B cell (primary cell): ENCODE data around the gene C9orf78. TPM values are rescaled to one million over a fixed set of nuclear protein-coding genes. Genes with fewer than 3 reads are reported as not detected.

Experiments
- ATAC-seq: fragments of 200-7000 bp; cut with Tn5 transposase; one replicate; pipeline ENCODE4 v1.10.0; 2021; ENCODE audit warnings: low read depth, mild to moderate bottlenecking, moderate number of reproducible peaks, moderate library complexity
- CTCF ChIA-PET: fragments of 350-600 bp; sonication (Branson Sonifier 250); formaldehyde crosslinking; loops from one replicate; lab custom pipeline; 2021; ENCODE audit warnings: antibody characterized with exemption, inconsistent platforms; lab: Charles Lee
- POLR2A ChIA-PET: fragments of 350-600 bp; sonication (Branson Sonifier 250); formaldehyde crosslinking; loops from one replicate; lab custom pipeline; 2021; ENCODE audit warnings: antibody characterized with exemption; lab: Charles Lee
- DNase-seq: peaks from one replicate; pipeline ENCODE4 v3.0.0; 2013
- H2AFZ ChIP-seq: 2 replicates; pipeline ENCODE4 v1.6.1; 2012; ENCODE audit warnings: mild to moderate bottlenecking, low read depth, low read length; ENCODE audit not compliant: insufficient read depth, poor library complexity, severe bottlenecking
- H3K27ac ChIP-seq, 2 donors: 1 replicate in 1 of 2; 2 replicates in 1 of 2; pipeline ENCODE4 v1.5.1; 2012 to 2013; ENCODE audit warnings: low read length in 2 of 2, mild to moderate bottlenecking in 2 of 2, moderate library complexity in 1 of 2
- H3K27me3 ChIP-seq, 4 experiments: fragments of 200-600 bp in 1 of 4; sonication (generic) in 1 of 4; replicated peaks in 1 of 4; 1 replicate in 2 of 4; 2 replicates in 2 of 4; pipeline versions ENCODE4 v1.6.1 to v1.7.0; 2013 to 2016; ENCODE audit warnings: low read length in 3 of 4, mild to moderate bottlenecking in 2 of 4, mixed read lengths in 1 of 4, moderate library complexity in 1 of 4; ENCODE audit not compliant: insufficient read depth in 4 of 4, control insufficient read depth in 3 of 4; ENCODE audit errors: control extremely low read depth in 1 of 4
- H3K36me3 ChIP-seq, 2 experiments: replicated peaks in 1 of 2; 1 replicate in 1 of 2; 2 replicates in 1 of 2; pipeline versions ENCODE4 v1.6.1 to v1.7.1; 2013; ENCODE audit warnings: low read length in 1 of 2; ENCODE audit not compliant: insufficient read depth in 2 of 2, control insufficient read depth in 1 of 2; ENCODE audit errors: control extremely low read depth in 1 of 2, extremely low read depth in 1 of 2
- H3K4me1 ChIP-seq, 2 donors: fragments of 200-600 bp in 1 of 2; sonication (generic) in 1 of 2; 1 replicate in 1 of 2; 2 replicates in 1 of 2; pipeline versions ENCODE4 v1.5.1 to v1.6.1; 2013 to 2017; ENCODE audit warnings: low read length in 2 of 2; ENCODE audit not compliant: control insufficient read depth in 2 of 2, insufficient read depth in 2 of 2
- H3K4me2 ChIP-seq: replicated peaks from 2 replicates; pipeline ENCODE3; 2012; ENCODE audit warnings: mild to moderate bottlenecking, low read depth, low read length; ENCODE audit not compliant: poor library complexity, severe bottlenecking
- H3K4me3 ChIP-seq, 5 experiments: fragments of 200-600 bp in 1 of 5; sonication (generic) in 1 of 5; 1 replicate in 3 of 5; 2 replicates in 2 of 5; pipeline versions ENCODE4 v1.5.1 to v1.7.0; 2011 to 2016; ENCODE audit warnings: low read length in 4 of 5, mild to moderate bottlenecking in 4 of 5, low read depth in 2 of 5, control low read depth in 1 of 5, moderate library complexity in 1 of 5; ENCODE audit not compliant: insufficient read depth in 1 of 5; ENCODE audit errors: control extremely low read depth in 1 of 5, extremely low read depth in 1 of 5
- H3K79me2 ChIP-seq: fragments of 200-600 bp; sonication (generic); one replicate; pipeline ENCODE4 v1.6.0; 2016; ENCODE audit warnings: low read length; ENCODE audit not compliant: control insufficient read depth, insufficient read depth
- H3K9ac ChIP-seq: fragments of 200-600 bp; sonication (generic); 2 replicates; pipeline ENCODE4 v1.6.1; 2017; ENCODE audit warnings: mild to moderate bottlenecking, low read length, moderate library complexity
- H3K9me3 ChIP-seq, 3 donors: one replicate each; pipeline versions ENCODE4 v1.6.1 to v1.7.1; 2013; ENCODE audit warnings: low read length in 2 of 3; ENCODE audit not compliant: control insufficient read depth in 2 of 3, insufficient read depth in 1 of 3; ENCODE audit errors: control extremely low read depth in 1 of 3
- H4K20me1 ChIP-seq: 2 replicates; pipeline ENCODE4 v1.6.0; 2012; ENCODE audit warnings: mild to moderate bottlenecking, low read length; ENCODE audit not compliant: insufficient read depth, control insufficient read depth, poor library complexity, severe bottlenecking
- H3K27ac Mint-ChIP-seq: one replicate; pipeline ENCODE4 v1.8.0; 2021; ENCODE audit warnings: mixed read lengths
- H3K27me3 Mint-ChIP-seq: one replicate; pipeline ENCODE4 v1.8.0; 2021; ENCODE audit warnings: mixed read lengths
- H3K4me1 Mint-ChIP-seq: one replicate; pipeline ENCODE4 v1.8.0; 2021; ENCODE audit warnings: mixed read lengths
- H3K4me3 Mint-ChIP-seq: one replicate; pipeline ENCODE4 v1.8.0; 2021; ENCODE audit warnings: mixed read lengths
- H3K9me3 Mint-ChIP-seq: one replicate; pipeline ENCODE4 v1.8.0; 2022; ENCODE audit warnings: mixed read lengths; ENCODE audit not compliant: insufficient read depth
- EZH2 ChIP-seq: IDR thresholded peaks from 2 replicates; pipeline ENCODE4 v1.6.1; 2012; ENCODE audit warnings: borderline replicate concordance, low read depth, mild to moderate bottlenecking, moderate library complexity, low read length; ENCODE audit not compliant: insufficient read depth, poor library complexity, severe bottlenecking
- WGBS: methylation state at CpG from one replicate; pipeline ENCODE4 v1.1.5; 2013; ENCODE audit warnings: missing lambda C conversion rate; ENCODE audit not compliant: insufficient coverage; 5-methylcytosine and 5-hydroxymethylcytosine counted together
- intact Hi-C: fragments of 100-400 bp; cut with micrococcal nuclease; formaldehyde crosslinking; loops from one replicate; pipeline ENCODE4 v1.10.0; 2022
- polyA plus RNA-seq: library from polyadenylated mRNA; depleted of rRNA; stranded (reverse); fragments of >200 nt; gene quantifications from 2 replicates; pipeline ENCODE4 v1.2.3, GENCODE V29; 2012
- total RNA-seq, 2 donors: library from RNA; stranded (reverse); fragments of 120-200 nt in 1 of 2; gene quantifications; 1 replicate in 1 of 2; 2 replicates in 1 of 2; pipeline versions ENCODE4 v1.2.3 to v1.2.4, GENCODE V29; 2013 to 2022
- TF ChIP-seq, protein P1 (sequence below): fragments of 200-600 bp; IDR thresholded peaks from one replicate; pipeline ENCODE4 v1.8.0; 2022; ENCODE audit warnings: antibody characterized with exemption, mild to moderate bottlenecking

C9orf78 gene
- total and polyA plus RNA-seq, 2 donors (not counting 1 experiment from before 2014, with no cell fraction given), result 42.8 to 43.6 TPM

DNA sequence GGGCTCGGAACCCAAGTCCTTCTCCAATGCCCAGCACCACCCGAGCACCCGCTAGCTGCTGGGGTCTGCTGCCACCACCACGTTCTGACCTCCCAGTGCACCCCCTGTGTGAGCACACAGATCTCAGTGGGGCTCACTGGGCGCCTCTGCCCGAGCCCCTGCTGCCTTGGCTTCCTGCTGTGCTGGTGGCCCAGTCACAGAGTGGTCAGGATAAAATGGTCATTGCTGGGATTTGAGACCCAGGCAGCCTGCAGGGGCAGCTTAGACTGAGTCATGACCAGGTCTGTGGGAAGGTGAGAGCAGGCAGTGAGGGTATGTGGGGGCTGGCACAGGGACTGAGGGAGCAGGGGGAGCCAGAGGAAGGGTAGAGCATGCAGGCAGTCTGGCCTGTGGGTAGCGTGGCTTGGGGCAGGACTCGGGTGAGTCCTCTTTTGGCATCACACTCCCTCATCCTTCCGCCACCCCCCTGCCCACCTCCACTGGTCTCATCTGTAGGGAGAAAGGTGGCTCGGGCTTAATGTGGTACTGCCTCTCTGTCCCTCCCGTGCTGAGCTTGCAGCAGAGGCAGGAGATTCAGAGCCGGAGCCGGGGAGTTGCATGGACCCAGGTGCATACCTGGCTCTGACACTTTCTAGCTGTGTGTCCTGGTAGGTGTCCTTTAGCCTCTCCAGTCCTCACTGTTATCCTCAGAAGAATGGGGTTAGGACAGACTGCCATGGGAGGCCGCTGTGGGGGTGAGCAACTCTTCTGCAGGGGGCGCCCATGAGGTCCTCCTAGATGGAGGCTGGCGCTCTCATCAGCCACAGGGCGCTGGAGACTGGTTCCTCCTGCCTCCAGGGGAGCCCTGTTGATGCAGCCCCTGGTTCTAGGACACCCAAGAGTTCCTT lies 32.3 kb upstream of the C9orf78 start:
- WGBS, result 87% methylated on average over 13 of the region's 17 CpGs
- POLR2A ChIA-PET, result no interaction called here
- no peak overlapping the region for H3K4me3 Mint-ChIP-seq
- H3K79me2 ChIP-seq, result no peaks in the 10 kb centered on the region
- ATAC-seq (no peak), DNase-seq (no peak)
- no peaks in the 10 kb centered on the region for H3K9me3 Mint-ChIP-seq
- no peak overlapping the region for H3K27ac ChIP-seq
- no peak overlapping the region for H3K4me3 ChIP-seq
- H3K9me3 ChIP-seq, result no peaks in the 10 kb centered on the region
- TF ChIP-seq, protein P1, sequence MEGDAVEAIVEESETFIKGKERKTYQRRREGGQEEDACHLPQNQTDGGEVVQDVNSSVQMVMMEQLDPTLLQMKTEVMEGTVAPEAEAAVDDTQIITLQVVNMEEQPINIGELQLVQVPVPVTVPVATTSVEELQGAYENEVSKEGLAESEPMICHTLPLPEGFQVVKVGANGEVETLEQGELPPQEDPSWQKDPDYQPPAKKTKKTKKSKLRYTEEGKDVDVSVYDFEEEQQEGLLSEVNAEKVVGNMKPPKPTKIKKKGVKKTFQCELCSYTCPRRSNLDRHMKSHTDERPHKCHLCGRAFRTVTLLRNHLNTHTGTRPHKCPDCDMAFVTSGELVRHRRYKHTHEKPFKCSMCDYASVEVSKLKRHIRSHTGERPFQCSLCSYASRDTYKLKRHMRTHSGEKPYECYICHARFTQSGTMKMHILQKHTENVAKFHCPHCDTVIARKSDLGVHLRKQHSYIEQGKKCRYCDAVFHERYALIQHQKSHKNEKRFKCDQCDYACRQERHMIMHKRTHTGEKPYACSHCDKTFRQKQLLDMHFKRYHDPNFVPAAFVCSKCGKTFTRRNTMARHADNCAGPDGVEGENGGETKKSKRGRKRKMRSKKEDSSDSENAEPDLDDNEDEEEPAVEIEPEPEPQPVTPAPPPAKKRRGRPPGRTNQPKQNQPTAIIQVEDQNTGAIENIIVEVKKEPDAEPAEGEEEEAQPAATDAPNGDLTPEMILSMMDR, result no peak
- TF ChIP-seq EZH2, result no peak
- H3K9ac ChIP-seq, result no peak overlapping the region
- H3K27me3 ChIP-seq, result no peaks in the 10 kb centered on the region
- H3K4me2 ChIP-seq, result no peak overlapping the region
- intact Hi-C loops, result no loop called here
- H3K36me3 ChIP-seq, result peaks cover 5 to 23% of the 10 kb centered on the region in 2 experiments
- H3K27me3 Mint-ChIP-seq, result no peaks in the 10 kb centered on the region
- peak overlapping the region; percentile 15 for H3K27ac Mint-ChIP-seq
- H3K4me1 ChIP-seq, result peaks cover 8 to 12% of the 10 kb centered on the region in 2 donors
- H2AFZ ChIP-seq, result no peak overlapping the region
- CTCF ChIA-PET, result no interaction called here
- no peaks in the 10 kb centered on the region for H4K20me1 ChIP-seq
- H3K4me1 Mint-ChIP-seq, result peaks cover 11% of the 10 kb centered on the region
